ENCODE data around the gene GSG1L.

The GSG1L gene

DNA sequence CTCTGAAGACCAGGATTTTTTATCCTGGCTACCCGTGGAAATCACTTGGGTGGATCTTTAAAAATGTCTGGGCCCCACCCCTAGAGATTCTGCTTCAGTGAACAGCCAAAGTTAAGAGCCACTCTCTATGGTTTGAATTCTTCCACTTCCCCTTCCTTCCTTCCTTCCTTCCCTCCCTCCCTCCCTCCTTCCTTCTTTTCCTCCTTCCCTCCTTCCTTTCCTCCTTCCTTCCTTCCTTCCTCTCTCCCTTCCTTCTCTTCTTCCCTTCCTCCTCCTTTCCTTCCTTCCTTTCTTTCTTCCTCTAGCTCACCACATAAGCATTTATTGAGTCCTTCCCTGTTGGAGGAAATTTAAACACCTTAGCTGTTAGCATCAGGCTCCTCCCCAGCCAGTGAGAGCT, 310.0 kb downstream of the GSG1L start:
- Histone ChIP-seq H3K27ac (ENCODE audit: low read length) (no peak overlapping the region), H3K27me3 (ENCODE audit: low read depth, low read length) (no peaks in the 10 kb centered on the region), H3K4me3 (ENCODE audit: low read depth in 1 of 2, low read length in 2 of 2) (no peak overlapping the region), H3K36me3 (ENCODE audit: control insufficient read depth in 1 of 2, insufficient read depth in 2 of 2, low read length in 2 of 2) (peaks cover 0 to 22% of the 10 kb centered on the region in 2 donors), H3K9me3 (ENCODE audit: control insufficient read depth in 1 of 2, low read length in 2 of 2) (no peaks in the 10 kb centered on the region), H3K4me1 (ENCODE audit: control insufficient read depth in 1 of 2, insufficient read depth in 2 of 2, low read length in 2 of 2) (no peaks in the 10 kb centered on the region)

DNA sequence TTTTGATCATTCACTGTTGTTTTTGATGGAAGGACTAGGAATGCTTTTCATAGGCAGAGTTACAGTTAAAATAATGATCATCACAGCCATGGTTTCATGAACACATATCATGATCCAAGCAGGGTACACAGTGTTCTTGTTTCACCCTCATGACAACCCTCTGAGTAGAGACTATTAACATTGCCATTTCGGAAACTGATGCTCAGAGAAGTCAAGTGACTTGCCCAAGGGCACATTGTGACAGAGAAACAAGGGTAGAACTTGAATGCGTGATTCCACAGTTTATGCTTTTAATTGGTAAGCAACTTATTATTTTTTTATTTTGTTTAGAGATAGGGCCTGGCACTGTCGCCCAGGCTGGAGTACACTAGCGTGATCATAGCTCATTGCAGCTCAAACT, 311.3 kb downstream of the GSG1L start:
- Histone ChIP-seq H3K27ac (ENCODE audit: low read length) (no peak overlapping the region), H3K4me1 (ENCODE audit: control insufficient read depth in 1 of 2, insufficient read depth in 2 of 2, low read length in 2 of 2) (no peaks in the 10 kb centered on the region), H3K4me3 (ENCODE audit: low read depth in 1 of 2, low read length in 2 of 2) (no peak overlapping the region)

DNA sequence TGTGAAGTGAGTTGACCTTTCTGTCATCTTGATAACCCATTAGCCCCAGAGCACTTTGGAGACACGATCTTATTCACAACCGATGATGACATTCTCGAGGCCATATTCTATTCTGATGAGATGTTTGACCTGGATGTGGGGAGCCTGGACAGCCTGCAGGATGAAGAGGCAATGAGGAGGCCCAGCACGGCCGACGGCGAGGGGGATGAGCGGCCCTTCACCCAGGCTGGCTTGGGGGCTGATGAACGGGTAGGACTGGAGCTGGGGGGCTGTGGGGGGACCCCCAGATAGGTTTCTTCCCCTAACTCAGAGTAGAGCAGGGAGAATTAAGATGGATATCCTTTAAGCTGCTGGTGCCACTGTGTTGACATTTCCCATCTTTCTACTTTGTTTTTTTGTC, 311.8 kb downstream of the GSG1L start:
- Histone ChIP-seq H3K9me3 (ENCODE audit: control insufficient read depth in 1 of 2, low read length in 2 of 2) (no peaks in the 10 kb centered on the region), H3K27ac (ENCODE audit: low read length) (no peak overlapping the region), H3K4me3 (ENCODE audit: low read depth in 1 of 2, low read length in 2 of 2) (no peak overlapping the region), H3K4me1 (ENCODE audit: control insufficient read depth in 1 of 2, insufficient read depth in 2 of 2, low read length in 2 of 2) (no peaks in the 10 kb centered on the region), H3K27me3 (ENCODE audit: low read depth, low read length) (no peaks in the 10 kb centered on the region), H3K36me3 (ENCODE audit: control insufficient read depth in 1 of 2, insufficient read depth in 2 of 2, low read length in 2 of 2) (peaks cover 0 to 22% of the 10 kb centered on the region in 2 donors)

More for the DNA sequence above, 311.3 kb downstream of the GSG1L start:
- peaks cover 0 to 22% of the 10 kb centered on the region in 2 donors for H3K36me3 ChIP-seq (ENCODE audit: control insufficient read depth in 1 of 2, insufficient read depth in 2 of 2, low read length in 2 of 2)
- H3K9me3 ChIP-seq (ENCODE audit: control insufficient read depth in 1 of 2, low read length in 2 of 2), result no peaks in the 10 kb centered on the region
- H3K27me3 ChIP-seq (ENCODE audit: low read depth, low read length), result no peaks in the 10 kb centered on the region

DNA sequence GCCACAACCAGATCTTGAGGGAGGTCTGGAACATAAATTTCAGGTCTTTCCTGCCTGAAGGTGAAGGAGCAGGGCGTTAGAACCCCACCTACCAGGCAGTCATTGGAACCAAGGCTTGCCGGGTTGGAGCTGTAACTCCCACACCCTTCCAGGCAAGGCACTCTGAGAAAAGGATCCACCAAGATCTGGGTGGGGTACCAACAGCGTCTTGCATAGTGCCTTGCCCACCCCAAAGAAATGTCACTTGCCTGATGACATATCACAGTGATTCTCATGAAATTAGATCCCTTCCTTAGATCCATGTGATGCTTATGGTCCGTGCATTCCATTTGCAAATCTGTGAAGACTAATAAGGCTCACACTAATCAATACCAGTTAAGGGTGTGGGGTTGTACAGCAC, 312.3 kb downstream of the GSG1L start:
- H3K9me3 ChIP-seq (ENCODE audit: control insufficient read depth in 1 of 2, low read length in 2 of 2), result no peaks in the 10 kb centered on the region
- H3K4me1 ChIP-seq (ENCODE audit: control insufficient read depth in 1 of 2, insufficient read depth in 2 of 2, low read length in 2 of 2), result no peaks in the 10 kb centered on the region
- H3K27me3 ChIP-seq (ENCODE audit: low read depth, low read length), result no peaks in the 10 kb centered on the region
- no peak overlapping the region for H3K4me3 ChIP-seq (ENCODE audit: low read depth in 1 of 2, low read length in 2 of 2)
- no peak overlapping the region for H3K27ac ChIP-seq (ENCODE audit: low read length)
- peaks cover 0 to 22% of the 10 kb centered on the region in 2 donors for H3K36me3 ChIP-seq (ENCODE audit: control insufficient read depth in 1 of 2, insufficient read depth in 2 of 2, low read length in 2 of 2)

DNA sequence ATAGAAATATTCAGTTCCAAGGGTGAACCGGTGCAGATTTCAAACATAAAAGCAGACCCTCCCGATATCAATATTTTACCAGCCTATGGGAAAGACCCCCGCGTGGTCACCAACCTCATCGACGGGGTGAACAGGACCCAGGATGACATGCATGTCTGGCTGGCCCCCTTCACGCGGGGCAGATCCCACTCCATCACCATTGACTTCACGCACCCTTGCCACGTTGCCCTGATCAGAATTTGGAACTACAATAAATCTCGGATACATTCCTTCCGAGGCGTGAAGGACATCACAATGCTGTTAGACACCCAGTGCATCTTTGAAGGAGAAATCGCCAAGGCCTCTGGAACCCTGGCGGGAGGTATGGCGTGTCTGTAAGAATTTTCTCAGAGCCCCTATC, 313.6 kb downstream of the GSG1L start:
- Histone ChIP-seq H3K27me3 (ENCODE audit: low read depth, low read length) (no peaks in the 10 kb centered on the region), H3K36me3 (ENCODE audit: control insufficient read depth in 1 of 2, insufficient read depth in 2 of 2, low read length in 2 of 2) (peaks cover 0 to 18% of the 10 kb centered on the region in 2 donors), H3K4me3 (ENCODE audit: low read depth in 1 of 2, low read length in 2 of 2) (no peak overlapping the region), H3K27ac (ENCODE audit: low read length) (no peak overlapping the region), H3K4me1 (ENCODE audit: control insufficient read depth in 1 of 2, insufficient read depth in 2 of 2, low read length in 2 of 2) (no peaks in the 10 kb centered on the region), H3K9me3 (ENCODE audit: control insufficient read depth in 1 of 2, low read length in 2 of 2) (no peaks in the 10 kb centered on the region)

DNA sequence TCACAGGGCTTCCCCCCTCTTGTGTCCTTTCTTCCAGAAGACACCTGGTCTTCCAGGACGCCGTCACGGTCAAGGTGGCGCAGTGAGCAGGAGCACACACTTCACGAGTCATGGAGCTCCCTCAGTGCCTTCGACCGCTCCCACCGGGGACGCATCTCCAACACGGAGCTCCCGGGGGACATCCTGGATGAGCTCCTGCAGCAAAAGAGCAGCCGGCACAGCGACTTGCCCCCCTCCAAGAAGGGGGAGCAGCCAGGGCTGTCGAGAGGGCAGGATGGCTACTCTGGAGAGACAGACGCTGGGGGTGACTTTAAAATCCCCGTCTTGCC, 314.0 kb downstream of the GSG1L start:
- H3K27ac ChIP-seq (ENCODE audit: low read length), result no peak overlapping the region
- H3K4me3 ChIP-seq (ENCODE audit: low read depth in 1 of 2, low read length in 2 of 2), result no peak overlapping the region
- peaks cover 0 to 14% of the 10 kb centered on the region in 2 donors for H3K36me3 ChIP-seq (ENCODE audit: control insufficient read depth in 1 of 2, insufficient read depth in 2 of 2, low read length in 2 of 2)
- no peaks in the 10 kb centered on the region for H3K27me3 ChIP-seq (ENCODE audit: low read depth, low read length)
- no peaks in the 10 kb centered on the region for H3K9me3 ChIP-seq (ENCODE audit: control insufficient read depth in 1 of 2, low read length in 2 of 2)
- no peaks in the 10 kb centered on the region for H3K4me1 ChIP-seq (ENCODE audit: control insufficient read depth in 1 of 2, insufficient read depth in 2 of 2, low read length in 2 of 2)

DNA sequence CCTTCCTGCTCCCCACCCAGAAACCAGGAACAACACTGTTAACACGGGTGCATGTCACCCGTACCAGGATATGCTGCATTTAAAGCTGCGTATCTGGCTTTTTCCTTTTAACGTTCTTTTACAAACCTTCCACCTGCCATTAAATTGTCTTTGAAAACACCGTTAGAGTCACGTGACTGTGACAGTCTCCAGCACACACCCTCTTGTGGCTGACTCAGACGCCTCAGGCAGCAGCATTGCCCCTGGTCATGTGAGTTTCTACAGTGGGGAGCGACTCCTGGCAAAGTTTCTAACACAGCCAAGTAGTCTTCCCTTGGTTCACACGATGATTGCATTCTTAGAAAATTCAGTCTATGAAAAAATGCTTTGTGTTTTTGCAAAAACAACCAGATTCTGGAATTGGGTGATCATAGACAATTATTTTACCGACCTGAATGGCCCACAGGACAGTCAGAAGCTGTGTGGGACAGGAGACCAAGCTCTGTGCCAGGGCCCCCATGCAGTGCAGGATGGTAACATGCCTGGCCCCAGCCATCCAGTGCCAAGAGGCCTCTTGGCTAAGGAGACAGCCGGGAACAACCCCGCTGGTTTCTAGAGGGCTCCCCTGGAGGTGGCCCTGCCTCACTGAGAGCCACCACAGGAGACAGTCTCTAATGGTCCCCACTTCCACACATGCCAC, 314.5 kb downstream of the GSG1L start:
- no peaks in the 10 kb centered on the region for H3K27me3 ChIP-seq (ENCODE audit: low read depth, low read length)
- no peak overlapping the region for H3K4me3 ChIP-seq (ENCODE audit: low read depth in 1 of 2, low read length in 2 of 2)
- no peaks in the 10 kb centered on the region for H3K9me3 ChIP-seq (ENCODE audit: control insufficient read depth in 1 of 2, low read length in 2 of 2)
- no peak overlapping the region for H3K27ac ChIP-seq (ENCODE audit: low read length)
- H3K36me3 ChIP-seq (ENCODE audit: control insufficient read depth in 1 of 2, insufficient read depth in 2 of 2, low read length in 2 of 2), result peaks cover 0 to 9% of the 10 kb centered on the region in 2 donors
- no peaks in the 10 kb centered on the region for H3K4me1 ChIP-seq (ENCODE audit: control insufficient read depth in 1 of 2, insufficient read depth in 2 of 2, low read length in 2 of 2)

DNA sequence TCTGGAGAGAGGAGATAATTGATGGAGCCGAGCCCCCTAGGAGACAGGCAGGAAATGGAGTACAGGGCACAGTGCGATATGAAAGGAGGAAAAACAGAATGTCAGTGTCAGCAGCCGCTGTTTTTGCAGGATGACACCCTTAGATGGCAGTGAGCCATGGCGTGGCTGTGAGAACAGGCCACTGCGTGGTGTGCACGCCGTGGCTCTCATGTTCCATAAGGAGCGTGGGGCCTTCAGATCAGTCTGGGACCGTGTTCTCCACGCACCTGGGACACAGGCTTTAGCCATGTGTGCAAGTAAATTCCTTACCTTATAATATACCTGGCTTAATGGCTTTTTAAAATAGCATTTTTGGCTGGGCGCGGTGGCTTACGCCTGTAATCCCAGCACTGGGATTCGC, 315.6 kb downstream of the GSG1L start:
- H3K4me3 ChIP-seq (ENCODE audit: low read depth in 1 of 2, low read length in 2 of 2), result no peak overlapping the region
- H3K27me3 ChIP-seq (ENCODE audit: low read depth, low read length), result no peaks in the 10 kb centered on the region
- H3K9me3 ChIP-seq (ENCODE audit: control insufficient read depth in 1 of 2, low read length in 2 of 2), result no peaks in the 10 kb centered on the region
- no peaks in the 10 kb centered on the region for H3K4me1 ChIP-seq (ENCODE audit: control insufficient read depth in 1 of 2, insufficient read depth in 2 of 2, low read length in 2 of 2)
- no peak overlapping the region for H3K27ac ChIP-seq (ENCODE audit: low read length)
- peaks cover 0 to 4% of the 10 kb centered on the region in 2 donors for H3K36me3 ChIP-seq (ENCODE audit: control insufficient read depth in 1 of 2, insufficient read depth in 2 of 2, low read length in 2 of 2)

DNA sequence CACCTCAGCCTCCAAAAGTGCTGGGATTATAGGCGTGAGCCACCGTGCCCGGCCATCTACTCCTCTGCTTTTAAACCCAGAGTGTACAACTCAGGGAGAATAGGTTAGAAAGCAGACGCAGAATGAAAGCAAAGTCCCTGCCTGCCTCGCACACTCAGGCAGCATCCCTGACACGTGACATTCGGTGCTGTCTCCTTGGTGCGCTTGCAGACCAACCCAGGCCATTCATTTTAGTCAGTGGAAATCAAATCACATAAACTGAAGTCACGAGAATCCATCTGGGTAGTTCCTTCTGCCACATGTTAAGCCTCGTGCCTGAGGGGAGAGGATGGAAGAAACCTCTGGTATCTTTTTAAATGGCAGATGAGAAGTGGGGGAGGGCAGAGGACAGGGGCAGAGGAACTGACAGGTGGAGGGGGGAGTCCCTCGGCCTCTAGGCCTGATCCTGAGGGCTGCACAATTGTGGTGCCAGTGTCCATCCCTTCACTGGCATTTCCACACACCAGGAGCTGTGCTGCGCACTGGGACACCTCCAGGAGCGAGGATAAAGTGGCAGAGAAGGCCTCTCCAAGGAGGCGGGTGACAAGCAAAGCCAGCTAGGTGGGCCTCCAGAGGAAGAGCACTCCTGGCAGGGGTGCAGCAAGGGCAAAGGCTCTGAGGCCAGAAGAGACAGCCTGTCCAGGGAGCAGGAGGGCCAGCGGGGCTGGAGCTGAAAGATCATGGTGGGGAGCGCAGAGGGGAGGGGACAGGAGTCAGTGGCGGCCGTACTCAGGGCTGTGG, 317.2 kb downstream of the GSG1L start:
- H3K4me3 ChIP-seq (ENCODE audit: low read depth in 1 of 2, low read length in 2 of 2), result no peak overlapping the region
- H3K27me3 ChIP-seq (ENCODE audit: low read depth, low read length), result no peaks in the 10 kb centered on the region
- no peaks in the 10 kb centered on the region for H3K9me3 ChIP-seq (ENCODE audit: control insufficient read depth in 1 of 2, low read length in 2 of 2)
- no peaks in the 10 kb centered on the region for H3K4me1 ChIP-seq (ENCODE audit: control insufficient read depth in 1 of 2, insufficient read depth in 2 of 2, low read length in 2 of 2)
- no peak overlapping the region for H3K27ac ChIP-seq (ENCODE audit: low read length)
- H3K36me3 ChIP-seq (ENCODE audit: control insufficient read depth in 1 of 2, insufficient read depth in 2 of 2, low read length in 2 of 2), result peaks cover 0 to 12% of the 10 kb centered on the region in 2 donors

DNA sequence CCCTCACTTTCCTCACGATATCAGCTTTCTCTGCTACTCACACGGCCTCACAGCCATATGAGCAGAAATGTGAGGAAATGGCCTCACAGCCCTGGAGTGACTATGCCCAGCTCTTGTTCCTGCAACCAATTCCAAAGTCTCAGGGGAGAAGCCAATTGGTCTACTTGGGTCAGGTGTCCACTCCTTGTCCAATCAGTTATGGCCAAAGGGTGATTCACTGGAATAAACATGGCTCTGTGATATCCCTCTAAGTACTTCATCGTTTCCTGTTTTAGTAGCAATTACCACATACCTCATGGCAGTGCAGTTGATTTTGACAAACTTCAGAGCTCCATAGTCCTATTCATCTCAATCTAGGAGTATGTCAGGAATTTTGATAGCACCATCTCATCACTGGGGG, 318.2 kb downstream of the GSG1L start:
- Histone ChIP-seq H3K4me1 (ENCODE audit: control insufficient read depth in 1 of 2, insufficient read depth in 2 of 2, low read length in 2 of 2) (no peaks in the 10 kb centered on the region), H3K9me3 (ENCODE audit: control insufficient read depth in 1 of 2, low read length in 2 of 2) (no peaks in the 10 kb centered on the region), H3K36me3 (ENCODE audit: control insufficient read depth in 1 of 2, insufficient read depth in 2 of 2, low read length in 2 of 2) (peaks cover 7 to 21% of the 10 kb centered on the region in 2 donors), H3K27me3 (ENCODE audit: low read depth, low read length) (no peaks in the 10 kb centered on the region), H3K4me3 (ENCODE audit: low read depth in 1 of 2, low read length in 2 of 2) (no peak overlapping the region), H3K27ac (ENCODE audit: low read length) (no peak overlapping the region)

DNA sequence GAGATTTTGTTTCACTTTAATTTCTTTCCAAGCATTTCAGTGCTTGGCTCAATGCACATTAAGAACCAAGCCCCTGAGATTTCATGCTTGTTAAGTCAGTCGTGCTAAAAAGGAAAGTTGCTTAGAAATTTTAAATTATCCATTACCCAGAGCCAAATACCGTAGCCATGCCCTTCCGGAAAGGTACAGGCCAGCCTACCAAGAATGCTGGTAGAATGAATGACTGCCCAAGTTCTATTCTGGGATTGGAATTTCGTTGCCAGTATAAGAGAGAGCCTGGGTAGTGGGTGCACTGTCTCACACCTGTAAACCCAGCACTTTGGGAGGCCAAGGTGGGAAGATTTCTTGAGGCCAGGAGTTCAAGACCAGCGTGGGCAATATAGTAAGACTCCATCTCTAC, 319.6 kb downstream of the GSG1L start:
- H3K4me3 ChIP-seq (ENCODE audit: low read depth in 1 of 2, low read length in 2 of 2), result no peak overlapping the region
- H3K4me1 ChIP-seq (ENCODE audit: control insufficient read depth in 1 of 2, insufficient read depth in 2 of 2, low read length in 2 of 2), result no peaks in the 10 kb centered on the region
- no peak overlapping the region for H3K27ac ChIP-seq (ENCODE audit: low read length)
- peaks cover 17 to 20% of the 10 kb centered on the region in 2 donors for H3K36me3 ChIP-seq (ENCODE audit: control insufficient read depth in 1 of 2, insufficient read depth in 2 of 2, low read length in 2 of 2)
- H3K27me3 ChIP-seq (ENCODE audit: low read depth, low read length), result no peaks in the 10 kb centered on the region
- H3K9me3 ChIP-seq (ENCODE audit: control insufficient read depth in 1 of 2, low read length in 2 of 2), result no peaks in the 10 kb centered on the region

Measured in muscle layer of duodenum (tissue), 2 donors.